ES-I3 (cell line): Measurements from ENCODE around the gene RBM47.

Experiments
- H3K36me3 ChIP-seq: 2 replicates; pipeline ENCODE4 v1.6.1; 2013; ENCODE audit warnings: mild to moderate bottlenecking, low read length, control low read depth, moderate library complexity; ENCODE audit not compliant: insufficient read depth
- H3K4me1 ChIP-seq: 2 replicates; pipeline ENCODE4 v1.6.1; 2013; ENCODE audit warnings: mild to moderate bottlenecking, control low read depth, low read length; ENCODE audit not compliant: insufficient read depth
- H3K9ac ChIP-seq: 2 replicates; pipeline ENCODE4 v1.6.1; 2013; ENCODE audit warnings: low read depth, mild to moderate bottlenecking, low read length, moderate library complexity
- H3K9me3 ChIP-seq: 2 replicates; pipeline ENCODE4 v1.6.1; 2013; ENCODE audit warnings: mild to moderate bottlenecking, low read length, moderate library complexity; ENCODE audit not compliant: control insufficient read depth, insufficient read depth

RBM47 gene

DNA sequence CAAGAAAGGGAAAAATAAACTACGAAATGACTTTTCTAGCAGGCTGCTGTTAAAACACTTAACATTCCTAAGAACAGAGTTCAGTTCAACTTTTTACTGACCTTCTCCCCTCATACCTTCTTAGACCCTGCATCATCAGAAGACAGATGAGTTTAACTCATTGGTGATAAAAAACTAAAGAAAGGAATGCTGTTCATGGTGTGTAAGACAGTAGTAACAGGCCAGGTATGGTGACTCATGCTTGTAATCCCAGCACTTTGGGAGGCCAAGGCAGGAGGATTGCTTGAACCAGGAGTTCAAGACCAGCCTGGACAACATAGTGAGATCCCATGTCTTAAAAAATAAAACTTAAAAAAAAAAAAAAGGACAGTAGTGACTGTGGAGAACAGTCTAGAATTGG, 16.2 kb downstream of the RBM47 start:
- H3K9me3 ChIP-seq: no peaks in the 10 kb centered on the region
- no peak overlapping the region for H3K9ac ChIP-seq
- H3K36me3 ChIP-seq: no peaks in the 10 kb centered on the region; the same call in 1 of the 2 replicates
- H3K4me1 ChIP-seq: peaks cover 9% of the 10 kb centered on the region; the same call in 1 of the 2 replicates

DNA sequence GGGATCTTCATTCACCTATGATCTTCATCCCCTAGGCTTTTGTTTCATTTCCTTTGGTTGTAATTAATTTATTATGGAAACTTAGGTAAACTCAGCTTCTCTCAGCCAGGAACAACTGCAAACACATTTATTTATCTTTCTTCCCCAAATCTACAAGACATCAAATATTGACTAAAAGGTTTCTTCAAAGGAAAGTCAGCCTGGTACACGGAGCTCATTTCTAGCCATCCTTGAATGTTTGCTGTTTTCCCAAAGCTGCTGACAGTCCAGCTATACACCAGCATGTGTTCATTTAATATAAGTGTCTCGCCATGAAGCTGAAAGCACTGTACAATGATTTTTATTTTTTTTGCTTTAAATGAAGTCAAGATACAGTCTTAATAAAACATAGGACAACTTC, 16.8 kb downstream of the RBM47 start:
- Histone ChIP-seq H3K9me3 (no peaks in the 10 kb centered on the region), H3K36me3 (no peaks in the 10 kb centered on the region; the same call in 1 of the 2 replicates), H3K9ac (no peak overlapping the region), H3K4me1 (peaks cover 9% of the 10 kb centered on the region; the same call in 1 of the 2 replicates)

DNA sequence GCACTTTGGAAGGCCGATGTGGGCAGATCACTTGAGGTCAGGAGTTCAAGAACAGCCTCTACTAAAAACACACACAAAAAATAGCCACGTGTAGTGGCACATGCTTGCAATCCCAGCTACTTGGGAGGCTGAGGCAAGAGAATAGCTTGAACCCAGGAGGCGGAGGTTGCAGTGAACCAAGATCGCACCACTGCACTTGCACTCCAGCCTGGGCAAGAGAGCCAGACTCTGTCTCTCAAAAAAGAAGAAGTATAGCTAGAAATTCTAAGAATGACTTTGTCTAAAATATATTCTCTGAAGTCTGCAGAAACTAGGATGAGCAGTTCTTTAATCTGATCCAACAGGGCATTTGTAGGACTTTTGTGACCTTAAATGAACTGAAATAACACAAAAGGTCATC, 17.4 kb downstream of the RBM47 start:
- H3K36me3 ChIP-seq: peaks cover 4% of the 10 kb centered on the region; the same call in 1 of the 2 replicates
- H3K4me1 ChIP-seq: peaks cover 9% of the 10 kb centered on the region; the same call in 1 of the 2 replicates
- no peak overlapping the region for H3K9ac ChIP-seq
- no peaks in the 10 kb centered on the region for H3K9me3 ChIP-seq

DNA sequence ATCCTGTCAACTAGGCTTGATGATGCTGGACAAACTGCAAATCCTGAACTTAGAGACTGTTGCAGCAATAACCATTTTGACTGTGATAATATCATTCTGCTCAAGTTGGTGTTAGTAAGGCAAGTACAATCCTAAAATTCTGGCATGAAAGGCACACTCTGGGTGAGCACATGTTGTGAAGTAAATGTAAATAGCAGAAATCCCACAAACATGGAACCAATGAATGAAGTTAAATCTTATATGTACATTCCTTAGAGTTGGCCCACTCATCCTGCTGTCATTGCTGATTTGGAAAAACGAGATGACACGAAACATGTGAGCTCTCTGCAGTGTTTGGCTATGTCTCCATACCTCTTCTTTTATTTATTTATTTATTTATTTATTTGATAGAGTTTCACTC, 21.0 kb downstream of the RBM47 start:
- no peaks in the 10 kb centered on the region for H3K9me3 ChIP-seq
- H3K9ac ChIP-seq: no peak overlapping the region
- H3K4me1 ChIP-seq: peaks cover 9% of the 10 kb centered on the region; the same call in 1 of the 2 replicates
- H3K36me3 ChIP-seq: peaks cover 9% of the 10 kb centered on the region; the same call in 1 of the 2 replicates

DNA sequence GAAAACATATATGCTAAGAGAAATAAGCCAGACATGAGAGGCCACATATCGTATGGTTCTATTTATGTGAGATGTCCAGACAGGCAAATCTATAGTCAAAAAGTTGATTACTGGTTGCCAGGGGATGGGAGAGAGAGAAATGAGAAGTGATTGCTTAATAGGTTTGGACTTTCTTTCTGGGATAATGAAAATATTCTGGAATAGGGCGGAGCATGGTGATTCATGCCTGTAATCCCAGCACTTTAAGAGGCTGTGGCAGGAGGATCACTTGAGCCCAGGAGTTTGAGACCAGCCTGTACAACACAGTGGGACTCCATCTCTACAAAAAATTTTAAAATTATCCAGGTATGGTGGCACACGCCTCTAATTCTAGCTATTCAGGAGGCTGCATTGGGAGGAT, 22.4 kb downstream of the RBM47 start:
- no peaks in the 10 kb centered on the region for H3K9me3 ChIP-seq
- H3K36me3 ChIP-seq: peaks cover 9% of the 10 kb centered on the region; the same call in 1 of the 2 replicates
- H3K9ac ChIP-seq: no peak overlapping the region
- peaks cover 9% of the 10 kb centered on the region; the same call in 1 of the 2 replicates for H3K4me1 ChIP-seq

GRCh38 chr4:40606239-40606767, 23.4 kb downstream of the RBM47 start:
- Histone ChIP-seq H3K4me1 (peaks cover 9% of the 10 kb centered on the region; the same call in 1 of the 2 replicates), H3K36me3 (peaks cover 9% of the 10 kb centered on the region; the same call in 1 of the 2 replicates), H3K9ac (no peak overlapping the region), H3K9me3 (no peaks in the 10 kb centered on the region)

GRCh38 chr4:40603281-40603680, 26.4 kb downstream of the RBM47 start:
- Histone ChIP-seq H3K9me3 (no peaks in the 10 kb centered on the region), H3K4me1 (no peaks in the 10 kb centered on the region), H3K36me3 (peaks cover 9% of the 10 kb centered on the region; the same call in 1 of the 2 replicates), H3K9ac (no peak overlapping the region)

DNA sequence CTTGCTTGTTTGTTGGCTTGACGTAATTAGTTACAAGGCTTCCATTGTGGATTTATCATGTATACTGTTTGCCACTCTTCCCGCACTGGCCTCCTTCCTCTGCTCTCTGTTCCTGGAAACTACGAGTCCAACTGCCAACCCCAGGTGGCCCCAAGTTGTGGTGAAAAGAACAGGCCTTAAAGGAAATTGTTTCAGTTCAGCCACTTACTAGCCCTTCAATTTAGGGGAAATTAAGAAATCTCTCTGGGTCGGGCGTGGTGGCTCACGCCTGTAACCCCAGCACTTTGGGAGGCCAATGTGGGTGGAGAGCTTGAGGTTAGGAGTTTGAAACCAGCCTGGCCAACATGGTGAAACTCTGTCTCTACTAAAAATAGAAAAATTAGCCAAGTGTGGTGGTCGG, 28.0 kb downstream of the RBM47 start:
- Histone ChIP-seq H3K9ac (no peak overlapping the region), H3K36me3 (peaks cover 3% of the 10 kb centered on the region; the same call in 1 of the 2 replicates), H3K4me1 (no peaks in the 10 kb centered on the region), H3K9me3 (no peaks in the 10 kb centered on the region)

DNA sequence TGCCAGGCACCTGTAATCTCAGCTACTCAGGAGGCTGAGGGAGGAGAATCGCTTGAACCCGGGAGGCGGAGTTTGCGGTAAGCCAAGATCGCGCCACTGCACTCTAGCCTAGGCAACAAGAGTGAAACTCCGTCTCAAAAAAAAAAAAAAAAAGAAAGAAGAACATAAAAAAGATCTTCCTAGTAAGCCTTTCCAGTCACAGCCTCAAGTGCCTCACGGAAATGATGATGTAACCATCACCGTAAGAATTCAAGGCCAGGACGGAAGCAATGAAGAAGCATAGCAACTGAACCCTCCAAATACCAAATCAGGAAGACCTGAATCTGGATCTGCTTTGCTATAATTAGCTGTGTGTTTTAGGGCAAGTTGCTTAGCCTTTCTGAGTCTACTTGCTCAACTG, 28.8 kb downstream of the RBM47 start:
- no peaks in the 10 kb centered on the region for H3K4me1 ChIP-seq
- no peak overlapping the region for H3K9ac ChIP-seq
- no peaks in the 10 kb centered on the region for H3K9me3 ChIP-seq
- peaks cover 3% of the 10 kb centered on the region; the same call in 1 of the 2 replicates for H3K36me3 ChIP-seq

DNA sequence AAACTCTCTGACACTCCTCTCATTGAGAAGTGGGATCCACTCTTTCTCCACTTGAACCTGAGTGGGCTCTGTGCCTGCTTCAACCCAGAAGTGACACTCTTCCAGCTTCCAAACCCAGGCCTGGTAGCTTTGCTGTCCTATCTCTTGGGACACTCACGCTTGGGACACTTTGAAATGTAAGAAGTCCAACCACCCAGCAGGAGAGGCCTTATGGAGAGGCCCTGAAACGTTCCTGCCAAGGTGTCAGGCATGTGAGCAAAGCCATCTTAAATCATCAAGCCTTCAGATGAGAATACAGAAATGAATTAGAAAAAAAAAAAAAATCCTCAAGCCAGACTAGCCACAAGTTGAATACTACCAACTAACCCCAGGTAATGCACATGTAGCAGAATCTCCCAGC, 30.2 kb downstream of the RBM47 start:
- H3K4me1 ChIP-seq: no peaks in the 10 kb centered on the region
- peaks cover 6% of the 10 kb centered on the region; the same call in 1 of the 2 replicates for H3K36me3 ChIP-seq
- H3K9ac ChIP-seq: no peak overlapping the region
- H3K9me3 ChIP-seq: no peaks in the 10 kb centered on the region

DNA sequence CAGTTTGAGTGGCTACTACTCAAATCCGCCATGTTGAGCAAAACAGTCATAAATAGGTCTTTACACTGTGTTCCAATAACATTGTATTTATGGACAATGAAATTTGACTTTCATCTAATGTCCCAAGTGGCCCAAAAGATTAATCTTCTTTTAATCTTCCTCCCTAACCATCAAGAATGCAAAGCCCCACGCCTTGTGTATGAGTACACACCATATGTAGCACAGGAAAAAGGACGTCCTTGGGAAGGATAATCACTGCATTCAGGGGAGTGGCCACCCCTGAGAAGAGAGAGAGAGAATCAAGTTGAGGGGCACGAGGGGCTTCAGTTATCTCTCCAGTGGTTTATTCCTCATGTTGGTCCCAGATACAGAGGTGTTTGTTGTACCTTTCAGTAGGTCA, 33.1 kb downstream of the RBM47 start:
- H3K36me3 ChIP-seq: peaks cover 2% of the 10 kb centered on the region; the same call in 1 of the 2 replicates
- H3K9ac ChIP-seq: no peak overlapping the region
- no peaks in the 10 kb centered on the region for H3K9me3 ChIP-seq
- no peaks in the 10 kb centered on the region for H3K4me1 ChIP-seq

- Histone ChIP-seq H3K9me3 (no peaks in the 10 kb centered on the region), H3K36me3 (peaks cover 2% of the 10 kb centered on the region; the same call in 1 of the 2 replicates)
Measured at GRCh38 chr4:40595981-40596380, 33.7 kb downstream of the RBM47 start.

DNA sequence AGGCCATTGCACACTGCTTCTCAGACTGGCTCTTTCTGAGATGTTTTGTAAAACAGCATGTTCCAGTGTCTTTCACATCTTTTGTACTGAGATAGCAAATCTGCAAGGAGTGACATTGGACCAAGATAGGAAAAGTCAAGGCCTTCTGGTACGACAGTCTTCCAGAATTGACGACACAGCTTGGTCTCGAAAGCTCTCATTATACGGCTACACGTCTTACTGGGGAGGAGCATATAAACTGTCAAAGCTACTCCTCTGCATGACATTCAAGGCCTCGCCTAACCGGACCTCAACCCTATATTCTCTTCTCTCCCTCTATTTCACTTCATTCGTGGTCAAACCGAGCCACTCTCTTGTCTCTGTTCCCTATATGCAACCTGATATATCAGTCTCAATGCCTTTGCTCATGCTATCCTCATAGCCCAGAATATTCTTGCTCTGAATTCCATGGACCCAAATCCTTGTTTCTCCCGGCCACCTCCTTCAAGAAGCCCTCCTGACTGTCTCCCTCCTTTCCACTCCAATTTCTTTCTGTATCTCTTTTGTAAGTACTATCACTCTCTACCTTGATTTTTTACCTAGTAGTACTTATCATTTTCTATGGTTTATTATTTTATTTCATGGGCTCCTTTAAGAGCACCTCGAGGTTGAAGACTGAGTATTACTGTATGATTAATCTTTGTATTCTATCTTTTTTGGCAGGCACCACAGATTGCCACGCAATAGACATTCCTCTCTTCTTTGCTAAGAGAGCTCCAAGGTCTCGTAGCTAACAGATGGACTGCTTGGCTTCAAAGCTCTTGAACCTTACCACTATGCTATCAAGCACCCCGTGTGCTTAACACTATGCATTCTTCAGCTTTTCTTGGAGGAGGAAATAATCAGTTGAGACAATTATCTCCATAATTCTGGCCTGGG, 35.1 kb downstream of the RBM47 start:
- Histone ChIP-seq H3K9ac (no peak overlapping the region), H3K4me1 (no peaks in the 10 kb centered on the region), H3K36me3 (peaks cover 6% of the 10 kb centered on the region; the same call in 1 of the 2 replicates), H3K9me3 (no peaks in the 10 kb centered on the region)

More at GRCh38 chr4:40595981-40596380, 33.7 kb downstream of the RBM47 start:
- H3K4me1 ChIP-seq: no peaks in the 10 kb centered on the region
- H3K9ac ChIP-seq: no peak overlapping the region

- Histone ChIP-seq H3K9me3 (no peaks in the 10 kb centered on the region), H3K4me1 (peaks cover 10% of the 10 kb centered on the region), H3K36me3 (peaks cover 6% of the 10 kb centered on the region; the same call in 1 of the 2 replicates), H3K9ac (no peak overlapping the region)
Measured at GRCh38 chr4:40592034-40592433, 37.6 kb downstream of the RBM47 start.
